ENCODE data around the gene TAF6L. TPM values are rescaled to one million over a fixed set of nuclear protein-coding genes. Genes with fewer than 3 reads are reported as not detected.

Gene TAF6L
- total and polyA plus RNA-seq, 9 of the 15 experiments (the other 6 are each of a cell fraction or from before 2014, with no cell fraction given), result 0.04 to 45.5 (median 20.8) TPM

GRCh38 chr11:62805076-62805892 is 34.1 kb downstream of the TAF6L start, which contains the start of gene NXF1 (continued):
- TF ChIP-seq KLF13 (tag; IDR thresholded peaks at IDR 0.05; ENCODE audit: borderline replicate concordance, low read depth) (peak; percentile 82), EHMT2 (IDR thresholded peaks at IDR 0.05) (no peak), ZNF282 (CRISPR knock-in tag; IDR thresholded peaks at IDR 0.05) (no peak; the same call in 1 of the 2 replicates), ZBTB11 (CRISPR knock-in tag; IDR thresholded peaks at IDR 0.05) (no peak), FOS (IDR thresholded peaks at IDR 0.05; ENCODE audit: extremely low read depth, insufficient read length) (no peak), ADNP (tag; IDR thresholded peaks at IDR 0.05) (no peak), RREB1 (CRISPR knock-in tag; IDR thresholded peaks at IDR 0.05) (no peak), TAL1 (IDR thresholded peaks at IDR 0.05) (no peak), MCM2 (IDR thresholded peaks at IDR 0.05; ENCODE audit: low read depth) (no peak), ZNF699 (CRISPR knock-in tag; IDR thresholded peaks at IDR 0.05; ENCODE audit: insufficient replicate concordance) (no peak), CLOCK (CRISPR knock-in tag; IDR thresholded peaks at IDR 0.05; ENCODE audit: borderline replicate concordance) (no peak), GATAD2B (IDR thresholded peaks at IDR 0.05; ENCODE audit: borderline replicate concordance) (peak; percentile 68; the same call in 1 of the 2 replicates), L3MBTL2 (IDR thresholded peaks at IDR 0.05) (peak; percentile 52)
